SK-N-SH treated with all-trans-retinoic acid at 6 μM for 48 hours (cell line): ENCODE data around the gene PRUNE2.

Source experiments
- OSR1 ChIP-seq: fragments of 250-450 bp; sonication (Bioruptor Pico); IDR thresholded peaks from 2 replicates; pipeline ENCODE4 v1.8.0; 2022; ENCODE audit warnings: moderate library complexity, mild to moderate bottlenecking, inconsistent platforms
- PPARA ChIP-seq: fragments of 250-450 bp; sonication (Bioruptor Pico); IDR thresholded peaks from 2 replicates; pipeline ENCODE4 v1.5.0; 2020; ENCODE audit warnings: mild to moderate bottlenecking, borderline replicate concordance
- TOX ChIP-seq: fragments of 250-450 bp; sonication (Bioruptor Pico); IDR thresholded peaks from 2 replicates; pipeline ENCODE4 v1.8.0; 2021; ENCODE audit warnings: mild to moderate bottlenecking, moderate library complexity, borderline replicate concordance
- ZFP3 ChIP-seq: fragments of 250-450 bp; sonication (Bioruptor Pico); IDR thresholded peaks from 2 replicates; pipeline ENCODE4 v1.5.0; 2020; ENCODE audit warnings: mild to moderate bottlenecking, moderate library complexity
- ZFP30 ChIP-seq: fragments of 450-650 bp; formaldehyde crosslinking; IDR thresholded peaks from 2 replicates; pipeline ENCODE4 v1.5.0; 2022; ENCODE audit warnings: mild to moderate bottlenecking, moderate library complexity

GRCh38 chr9:76654575-76654974 lies 251.3 kb downstream of the PRUNE2 start:
- TF ChIP-seq PPARA (no peak), OSR1 (CRISPR knock-in tag) (no peak), ZFP3 (CRISPR knock-in tag) (no peak), ZFP30 (CRISPR knock-in tag) (no peak), TOX (CRISPR knock-in tag) (no peak)
